Neuronal stem cell (in vitro differentiated cells): Measurements from ENCODE around the gene BNIP5.

Experiments used
- DNase-seq: peaks from one replicate; pipeline ENCODE4 v3.0.0-alpha.2; 2013; ENCODE audit warnings: low spot score
- H2AFZ ChIP-seq: one replicate; pipeline ENCODE4 v1.6.1; 2013; ENCODE audit warnings: mild to moderate bottlenecking, low read length, inconsistent platforms
- H2AK5ac ChIP-seq: 2 replicates; pipeline ENCODE4 v1.6.1; 2013; ENCODE audit warnings: low read depth, mild to moderate bottlenecking, inconsistent platforms, low read length, moderate library complexity, mixed read lengths
- H2BK120ac ChIP-seq: 2 replicates; pipeline ENCODE4 v1.6.1; 2013; ENCODE audit warnings: low read depth, mild to moderate bottlenecking, inconsistent platforms, low read length, moderate library complexity, mixed read lengths
- H2BK12ac ChIP-seq: one replicate; pipeline ENCODE4 v1.6.1; 2013; ENCODE audit warnings: low read length, inconsistent platforms
- H2BK15ac ChIP-seq: 2 replicates; pipeline ENCODE4 v1.6.1; 2013; ENCODE audit warnings: mild to moderate bottlenecking, low read length, inconsistent platforms, mixed read lengths
- H2BK5ac ChIP-seq: one replicate; pipeline ENCODE4 v1.6.1; 2013; ENCODE audit warnings: inconsistent platforms, mild to moderate bottlenecking, low read length, moderate library complexity
- H3K14ac ChIP-seq: one replicate; pipeline ENCODE4 v1.6.1; 2013; ENCODE audit warnings: low read length, inconsistent platforms
- H3K18ac ChIP-seq: 2 replicates; pipeline ENCODE4 v1.6.1; 2013; ENCODE audit warnings: low read length, inconsistent platforms
- H3K23ac ChIP-seq: 2 replicates; pipeline ENCODE4 v1.6.1; 2013; ENCODE audit warnings: low read depth, mild to moderate bottlenecking, mixed read lengths, low read length, inconsistent platforms; ENCODE audit not compliant: poor library complexity
- H3K27ac ChIP-seq: replicated peaks from 3 replicates; pipeline ENCODE4 v1.5.1; 2013; ENCODE audit warnings: low read length, inconsistent platforms
- H3K27me3 ChIP-seq, 3 experiments: 2 replicates each; pipeline ENCODE4 v1.6.1; 2013; ENCODE audit warnings: low read length in 3 of 3, mild to moderate bottlenecking in 2 of 3, inconsistent platforms in 1 of 3, low read depth in 1 of 3, mixed read lengths in 1 of 3, moderate library complexity in 1 of 3; ENCODE audit not compliant: control insufficient read depth in 3 of 3, insufficient read depth in 3 of 3
- H3K36me3 ChIP-seq, 2 donors: replicated peaks in 1 of 2; 2 replicates each; pipeline ENCODE4 v1.6.1; 2013; ENCODE audit warnings: low read length in 2 of 2; ENCODE audit not compliant: control insufficient read depth in 2 of 2, insufficient read depth in 2 of 2
- H3K4ac ChIP-seq: 2 replicates; pipeline ENCODE4 v1.6.1; 2013; ENCODE audit warnings: inconsistent platforms, mild to moderate bottlenecking, low read length, moderate library complexity
- H3K4me1 ChIP-seq, 2 donors: 1 replicate in 1 of 2; 2 replicates in 1 of 2; pipeline ENCODE4 v1.6.1; 2013; ENCODE audit warnings: low read length in 2 of 2, low read depth in 1 of 2; ENCODE audit not compliant: control insufficient read depth in 2 of 2, insufficient read depth in 1 of 2
- H3K4me2 ChIP-seq: one replicate; pipeline ENCODE4 v1.6.1; 2013; ENCODE audit warnings: mild to moderate bottlenecking, low read length, inconsistent platforms; ENCODE audit not compliant: insufficient read depth, poor library complexity, severe bottlenecking
- H3K4me3 ChIP-seq, 2 donors: 2 replicates each; pipeline ENCODE4 v1.5.1; 2013; ENCODE audit warnings: low read length in 2 of 2, mild to moderate bottlenecking in 2 of 2, inconsistent platforms in 1 of 2, moderate library complexity in 1 of 2
- H3K79me1 ChIP-seq: one replicate; pipeline ENCODE4 v1.6.1; 2013; ENCODE audit warnings: low read depth, mild to moderate bottlenecking, inconsistent platforms, low read length, moderate library complexity
- H3K9ac ChIP-seq: one replicate; pipeline ENCODE4 v1.6.1; 2013; ENCODE audit warnings: mild to moderate bottlenecking, low read depth, low read length, inconsistent platforms; ENCODE audit not compliant: poor library complexity
- H3K9me3 ChIP-seq, 2 donors: replicated peaks in 1 of 2; 2 replicates each; pipeline versions ENCODE3 to v1.6.1; 2013; ENCODE audit warnings: low read length in 2 of 2, mild to moderate bottlenecking in 2 of 2, inconsistent platforms in 1 of 2, low read depth in 1 of 2, mixed read lengths in 1 of 2, moderate library complexity in 1 of 2; ENCODE audit not compliant: control insufficient read depth in 2 of 2, insufficient read depth in 1 of 2
- H4K8ac ChIP-seq: one replicate; pipeline ENCODE4 v1.6.1; 2013; ENCODE audit warnings: low read depth, mild to moderate bottlenecking, inconsistent platforms, low read length, moderate library complexity
- H4K91ac ChIP-seq: one replicate; pipeline ENCODE4 v1.6.1; 2013; ENCODE audit warnings: low read length, low read depth, mild to moderate bottlenecking, inconsistent platforms; ENCODE audit not compliant: poor library complexity
- WGBS, 2 donors: extraction: QIAGEN DNeasy Blood & Tissue Kit; methylation state at CpG; one replicate each; pipeline ENCODE4 v1.1.7; 2013; ENCODE audit warnings: missing lambda C conversion rate in 2 of 2, mixed read lengths in 1 of 2; ENCODE audit not compliant: insufficient read length in 2 of 2, insufficient replicate concordance in 1 of 2; ENCODE audit errors: extremely low coverage in 2 of 2; 5-methylcytosine and 5-hydroxymethylcytosine counted together

Gene BNIP5

DNA sequence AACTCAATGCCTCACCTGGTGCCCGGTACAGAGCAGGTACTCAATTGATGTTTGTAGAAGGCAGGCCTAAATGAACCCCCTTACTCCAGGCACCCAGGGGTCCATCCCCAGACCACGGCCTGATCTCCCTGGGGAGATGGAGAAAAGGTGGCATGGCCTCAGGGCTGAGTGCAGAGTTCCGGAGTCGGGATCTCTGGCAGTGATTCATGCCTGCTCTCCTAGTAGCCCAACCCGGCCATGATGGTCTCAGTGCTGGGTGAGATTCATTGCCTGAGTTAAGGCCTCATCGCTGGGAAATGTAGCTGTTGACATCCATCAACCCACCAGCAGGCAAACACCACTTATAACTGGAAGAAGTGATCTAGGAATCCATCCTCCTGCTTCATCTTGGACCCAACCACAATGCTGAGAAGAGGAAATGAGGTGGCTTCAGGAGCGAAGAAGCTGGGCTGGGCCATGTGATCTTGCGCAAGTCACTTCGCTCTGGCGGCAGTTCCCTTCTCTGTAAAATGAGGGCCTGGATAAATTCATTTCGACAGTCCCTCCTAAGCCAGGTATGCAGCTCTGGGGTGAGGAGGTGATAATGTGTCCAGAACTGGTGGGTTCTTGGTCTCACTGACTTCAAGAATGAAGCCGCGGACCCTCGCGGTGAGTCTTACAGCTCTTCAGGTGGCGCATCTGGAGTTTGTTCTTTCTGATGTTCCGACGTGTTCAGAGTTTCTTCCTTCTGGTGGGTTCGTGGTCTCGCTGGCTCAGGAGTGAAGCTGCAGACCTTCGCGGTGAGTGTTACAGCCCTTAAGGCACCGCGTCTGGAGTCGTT is 26.1 kb upstream of the BNIP5 start:
- no peak overlapping the region for H2BK12ac ChIP-seq
- H2BK120ac ChIP-seq: peak overlapping the region; percentile 2
- WGBS, 2 donors: no CpG with 5 or more reads among the region's 25 CpGs
- H2AK5ac ChIP-seq: no peak overlapping the region
- no peak overlapping the region for H3K4ac ChIP-seq
- no peaks in the 10 kb centered on the region for H3K79me1 ChIP-seq
- H3K4me3 ChIP-seq: no peak overlapping the region
- H3K4me2 ChIP-seq: no peak overlapping the region
- H2BK5ac ChIP-seq: no peak overlapping the region
- H3K18ac ChIP-seq: no peak overlapping the region
- peak overlapping the region; percentile 8 for H3K14ac ChIP-seq
- no peak overlapping the region for H4K8ac ChIP-seq
- H3K9me3 ChIP-seq: no peaks in the 10 kb centered on the region
- DNase-seq: no peak
- no peak overlapping the region for H2BK15ac ChIP-seq
- no peak overlapping the region for H2AFZ ChIP-seq
- H3K27ac ChIP-seq: no peak overlapping the region
- H3K27me3 ChIP-seq: peaks cover 0 to 2% (median under 1%) of the 10 kb centered on the region in 3 experiments
- H4K91ac ChIP-seq: no peak overlapping the region
- H3K9ac ChIP-seq: no peak overlapping the region
- no peaks in the 10 kb centered on the region for H3K36me3 ChIP-seq
- peaks cover 8 to 11% of the 10 kb centered on the region in 2 donors for H3K4me1 ChIP-seq
- H3K23ac ChIP-seq: no peak overlapping the region

DNA sequence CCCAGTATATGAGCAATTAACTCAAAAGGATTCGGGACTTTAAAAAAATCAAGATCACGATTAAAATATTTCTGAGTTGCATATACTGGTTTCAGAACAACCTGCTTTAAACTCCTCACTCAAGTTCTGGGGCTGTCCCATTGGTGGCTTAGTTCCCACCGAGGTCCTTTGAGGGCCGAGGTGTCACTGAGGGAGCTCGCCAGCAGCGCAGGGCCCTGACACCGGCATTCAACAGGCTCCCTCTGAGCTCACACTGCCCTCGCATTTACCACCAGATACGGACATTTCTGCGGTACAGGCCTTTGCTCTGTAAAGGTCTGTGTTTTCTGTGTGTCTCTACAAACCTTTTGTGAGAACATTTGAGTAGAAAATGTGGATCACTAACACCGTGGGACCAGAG is 24.4 kb upstream of the BNIP5 start:
- H2BK120ac ChIP-seq: no peak overlapping the region
- H3K4me3 ChIP-seq: no peak overlapping the region
- no peaks in the 10 kb centered on the region for H3K9me3 ChIP-seq
- H2BK12ac ChIP-seq: no peak overlapping the region
- no peak overlapping the region for H2AK5ac ChIP-seq
- no peak overlapping the region for H4K91ac ChIP-seq
- no peak overlapping the region for H3K18ac ChIP-seq
- no peak overlapping the region for H4K8ac ChIP-seq
- peak overlapping the region; percentile 81 for H2AFZ ChIP-seq
- peaks cover 8 to 11% of the 10 kb centered on the region in 2 donors for H3K4me1 ChIP-seq
- DNase-seq: no peak
- no peak overlapping the region for H2BK5ac ChIP-seq
- H3K23ac ChIP-seq: no peak overlapping the region
- no peak overlapping the region for H3K4ac ChIP-seq
- no peak overlapping the region for H3K27ac ChIP-seq
- no peaks in the 10 kb centered on the region for H3K79me1 ChIP-seq
- no peak overlapping the region for H3K14ac ChIP-seq
- peaks cover 0 to 2% (median 0%) of the 10 kb centered on the region in 3 experiments for H3K27me3 ChIP-seq
- no peak overlapping the region for H3K4me2 ChIP-seq
- H3K36me3 ChIP-seq: no peaks in the 10 kb centered on the region
- no peak overlapping the region for H2BK15ac ChIP-seq
- H3K9ac ChIP-seq: no peak overlapping the region
- WGBS, 2 donors: no CpG with 5 or more reads among the region's 11 CpGs

DNA sequence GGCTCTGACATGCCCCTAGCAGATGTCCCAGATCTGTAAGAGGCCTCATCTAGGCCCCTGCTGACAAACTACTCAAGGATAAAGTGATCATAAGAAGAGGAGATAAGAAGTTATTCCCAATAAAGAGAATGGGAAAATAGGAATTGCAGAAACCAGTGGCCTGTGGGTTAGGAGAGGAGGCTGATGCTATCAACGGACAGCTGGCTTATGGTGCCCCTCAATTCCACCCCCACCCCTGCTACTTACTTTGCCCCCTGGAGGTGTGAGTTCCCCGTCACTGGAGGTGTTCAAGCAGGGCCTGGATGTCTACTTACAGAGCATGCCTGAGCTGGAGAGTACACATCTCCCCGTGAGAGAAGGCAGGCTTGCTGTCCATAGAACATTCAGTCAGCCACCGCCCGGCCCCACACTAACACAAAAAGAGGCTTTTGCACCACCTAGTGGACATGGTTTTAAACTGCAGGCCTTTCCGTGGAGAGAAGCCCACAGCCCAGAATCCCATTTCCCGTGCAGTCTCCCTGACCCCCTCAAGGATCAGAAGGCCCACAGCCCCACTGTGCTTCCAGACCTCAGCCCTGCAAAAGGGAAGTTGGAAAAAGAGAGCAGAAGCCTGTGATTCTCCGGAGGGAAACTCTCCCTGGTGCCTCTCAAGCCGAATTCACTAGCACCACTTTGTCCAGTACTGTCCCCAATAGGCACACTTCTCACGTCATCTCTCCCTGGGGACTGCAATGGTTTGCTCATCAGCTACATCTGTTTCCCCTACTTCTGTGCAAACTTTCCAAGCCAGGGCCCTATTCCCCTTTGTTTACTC is 23.8 kb upstream of the BNIP5 start:
- Histone ChIP-seq H3K27me3 (peaks cover 0 to 2% (median 0%) of the 10 kb centered on the region in 3 experiments), H3K9ac (no peak overlapping the region)
- WGBS, 2 donors: no CpG with 5 or more reads among the region's 10 CpGs

More for the DNA sequence above, 23.8 kb upstream of the BNIP5 start:
- H3K23ac ChIP-seq: no peak overlapping the region
- H3K4me1 ChIP-seq: peaks cover 8 to 11% of the 10 kb centered on the region in 2 donors
- peak overlapping the region; percentile 81 for H2AFZ ChIP-seq
- no peak overlapping the region for H4K91ac ChIP-seq
- H2BK120ac ChIP-seq: no peak overlapping the region
- no peak overlapping the region for H4K8ac ChIP-seq
- no peak overlapping the region for H2BK12ac ChIP-seq
- no peaks in the 10 kb centered on the region for H3K79me1 ChIP-seq
- H3K4me2 ChIP-seq: no peak overlapping the region
- no peak overlapping the region for H3K14ac ChIP-seq
- no peak overlapping the region for H3K4me3 ChIP-seq
- no peaks in the 10 kb centered on the region for H3K36me3 ChIP-seq
- no peak overlapping the region for H3K18ac ChIP-seq
- peak; percentile 85 for DNase-seq
- H3K9me3 ChIP-seq: no peaks in the 10 kb centered on the region
- H2AK5ac ChIP-seq: no peak overlapping the region
- H3K4ac ChIP-seq: no peak overlapping the region
- H2BK5ac ChIP-seq: no peak overlapping the region
- no peak overlapping the region for H3K27ac ChIP-seq
- no peak overlapping the region for H2BK15ac ChIP-seq
